Measurements from ENCODE around the gene ARSD. TPM values are rescaled to one million over a fixed set of nuclear protein-coding genes. Genes with fewer than 3 reads are reported as not detected.
"Not testable (repeated sequence)": the region's sequence is repeated elsewhere in the genome, so short reads cannot be mapped to it uniquely, and the experiment has no call there.

Gene ARSD
- total and polyA plus RNA-seq, 2 of the 13 experiments (the other 11 are each of a cell fraction or from before 2014, with no cell fraction given) = 4.8 to 6.8 TPM

- intact Hi-C loops (cut with micrococcal nuclease; ENCODE audit: unreplicated experiment) (no loop called here), in situ Hi-C loops (cut with HindIII; ENCODE audit: extremely low pct_ligation_motif_present, low pct_unique_long_range_greater_than_20kb) (no loop called here)
- 93% methylated on average over 3 of the region's 5 CpGs for WGBS (ENCODE audit: low lambda C conversion rate)
- ATAC-seq (no peak), FAIRE-seq (no peak), DNase-seq (ENCODE audit: low spot score) (no peak)
- ChIA-PET CTCF (ENCODE audit: low intra/inter-chr PET ratio, low total read pairs) (no interaction called here), POLR2A (no interaction called here)
- BruUV-seq (replicated peaks) = no TSS peak
- H3K27me3 ChIP-seq (ENCODE audit: control insufficient read depth in 1 of 2, insufficient read depth in 2 of 2, low read length in 2 of 2) = no peaks in the 10 kb centered on the region
- no peaks in the 10 kb centered on the region for H3K36me3 ChIP-seq (replicated peaks in 1 of 2; ENCODE audit: control insufficient read depth in 1 of 2, insufficient read depth in 2 of 2, low read length in 2 of 2)
- no peak overlapping the region for H3K9ac ChIP-seq (ENCODE audit: insufficient read depth, low read depth, low read length)
- no peak overlapping the region for H3K27ac ChIP-seq (ENCODE audit: extremely low read length, insufficient read depth, low read length)
- no peaks in the 10 kb centered on the region for H3K9me3 ChIP-seq (ENCODE audit: low read length)
- H3K4me1 ChIP-seq (ENCODE audit: insufficient read depth, low read length) = peaks cover 17% of the 10 kb centered on the region
- TF ChIP-seq ZBTB44 (CRISPR knock-in tag; IDR thresholded peaks at IDR 0.05) = no peak
- TF ChIP-seq MIER2 (CRISPR knock-in tag; IDR thresholded peaks at IDR 0.05) = no peak
- TF ChIP-seq, protein P1, sequence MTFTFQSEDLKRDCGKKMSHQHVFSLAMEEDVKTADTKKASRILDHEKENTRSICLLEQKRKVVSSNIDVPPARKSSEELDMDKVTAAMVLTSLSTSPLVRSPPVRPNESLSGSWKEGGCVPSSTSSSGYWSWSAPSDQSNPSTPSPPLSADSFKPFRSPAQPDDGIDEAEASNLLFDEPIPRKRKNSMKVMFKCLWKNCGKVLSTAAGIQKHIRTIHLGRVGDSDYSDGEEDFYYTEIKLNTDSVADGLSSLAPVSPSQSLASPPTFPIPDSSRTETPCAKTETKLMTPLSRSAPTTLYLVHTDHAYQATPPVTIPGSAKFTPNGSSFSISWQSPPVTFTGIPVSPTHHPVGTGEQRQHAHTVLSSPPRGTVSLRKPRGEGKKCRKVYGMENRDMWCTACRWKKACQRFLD (CRISPR knock-in tag; IDR thresholded peaks at IDR 0.05; ENCODE audit: borderline replicate concordance) = no peak
- TF ChIP-seq ZNF329 (CRISPR knock-in tag; IDR thresholded peaks at IDR 0.05; ENCODE audit: low read depth) = no peak
- TF ChIP-seq, protein P2, sequence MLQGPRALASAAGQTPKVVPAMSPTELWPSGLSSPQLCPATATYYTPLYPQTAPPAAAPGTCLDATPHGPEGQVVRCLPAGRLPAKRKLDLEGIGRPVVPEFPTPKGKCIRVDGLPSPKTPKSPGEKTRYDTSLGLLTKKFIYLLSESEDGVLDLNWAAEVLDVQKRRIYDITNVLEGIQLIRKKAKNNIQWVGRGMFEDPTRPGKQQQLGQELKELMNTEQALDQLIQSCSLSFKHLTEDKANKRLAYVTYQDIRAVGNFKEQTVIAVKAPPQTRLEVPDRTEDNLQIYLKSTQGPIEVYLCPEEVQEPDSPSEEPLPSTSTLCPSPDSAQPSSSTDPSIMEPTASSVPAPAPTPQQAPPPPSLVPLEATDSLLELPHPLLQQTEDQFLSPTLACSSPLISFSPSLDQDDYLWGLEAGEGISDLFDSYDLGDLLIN (CRISPR knock-in tag; IDR thresholded peaks at IDR 0.05; ENCODE audit: borderline replicate concordance) = no peak
- TF ChIP-seq ZNF619 (CRISPR knock-in tag; IDR thresholded peaks at IDR 0.05) = no peak
- no peak for TF ChIP-seq ZNF232 (CRISPR knock-in tag; IDR thresholded peaks at IDR 0.05; ENCODE audit: borderline replicate concordance)
- TF ChIP-seq, protein P3, sequence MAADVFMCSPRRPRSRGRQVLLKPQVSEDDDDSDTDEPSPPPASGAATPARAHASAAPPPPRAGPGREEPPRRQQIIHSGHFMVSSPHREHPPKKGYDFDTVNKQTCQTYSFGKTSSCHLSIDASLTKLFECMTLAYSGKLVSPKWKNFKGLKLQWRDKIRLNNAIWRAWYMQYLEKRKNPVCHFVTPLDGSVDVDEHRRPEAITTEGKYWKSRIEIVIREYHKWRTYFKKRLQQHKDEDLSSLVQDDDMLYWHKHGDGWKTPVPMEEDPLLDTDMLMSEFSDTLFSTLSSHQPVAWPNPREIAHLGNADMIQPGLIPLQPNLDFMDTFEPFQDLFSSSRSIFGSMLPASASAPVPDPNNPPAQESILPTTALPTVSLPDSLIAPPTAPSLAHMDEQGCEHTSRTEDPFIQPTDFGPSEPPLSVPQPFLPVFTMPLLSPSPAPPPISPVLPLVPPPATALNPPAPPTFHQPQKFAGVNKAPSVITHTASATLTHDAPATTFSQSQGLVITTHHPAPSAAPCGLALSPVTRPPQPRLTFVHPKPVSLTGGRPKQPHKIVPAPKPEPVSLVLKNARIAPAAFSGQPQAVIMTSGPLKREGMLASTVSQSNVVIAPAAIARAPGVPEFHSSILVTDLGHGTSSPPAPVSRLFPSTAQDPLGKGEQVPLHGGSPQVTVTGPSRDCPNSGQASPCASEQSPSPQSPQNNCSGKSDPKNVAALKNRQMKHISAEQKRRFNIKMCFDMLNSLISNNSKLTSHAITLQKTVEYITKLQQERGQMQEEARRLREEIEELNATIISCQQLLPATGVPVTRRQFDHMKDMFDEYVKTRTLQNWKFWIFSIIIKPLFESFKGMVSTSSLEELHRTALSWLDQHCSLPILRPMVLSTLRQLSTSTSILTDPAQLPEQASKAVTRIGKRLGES (CRISPR knock-in tag; IDR thresholded peaks at IDR 0.05; ENCODE audit: borderline replicate concordance) = no peak
- TF ChIP-seq ZNF670 (CRISPR knock-in tag; IDR thresholded peaks at IDR 0.05; ENCODE audit: borderline replicate concordance) = no peak
- no peaks in the 10 kb centered on the region for H4K20me1 ChIP-seq (ENCODE audit: insufficient read depth, low read length)
- no peak overlapping the region for H3K4me3 ChIP-seq (replicated peaks in 1 of 3; ENCODE audit: insufficient read depth in 1 of 3, low read depth in 2 of 3, low read length in 3 of 3)
- no peaks in the 10 kb centered on the region for H3K79me2 ChIP-seq (ENCODE audit: insufficient read depth, low read length)
- no peak overlapping the region for H3K4me2 ChIP-seq (ENCODE audit: low read depth, low read length)
- H2AFZ ChIP-seq (ENCODE audit: low read length) = no peak overlapping the region
Observed at GRCh38 chrX:2892816-2893215, 36.3 kb downstream of the ARSD start.

DNA sequence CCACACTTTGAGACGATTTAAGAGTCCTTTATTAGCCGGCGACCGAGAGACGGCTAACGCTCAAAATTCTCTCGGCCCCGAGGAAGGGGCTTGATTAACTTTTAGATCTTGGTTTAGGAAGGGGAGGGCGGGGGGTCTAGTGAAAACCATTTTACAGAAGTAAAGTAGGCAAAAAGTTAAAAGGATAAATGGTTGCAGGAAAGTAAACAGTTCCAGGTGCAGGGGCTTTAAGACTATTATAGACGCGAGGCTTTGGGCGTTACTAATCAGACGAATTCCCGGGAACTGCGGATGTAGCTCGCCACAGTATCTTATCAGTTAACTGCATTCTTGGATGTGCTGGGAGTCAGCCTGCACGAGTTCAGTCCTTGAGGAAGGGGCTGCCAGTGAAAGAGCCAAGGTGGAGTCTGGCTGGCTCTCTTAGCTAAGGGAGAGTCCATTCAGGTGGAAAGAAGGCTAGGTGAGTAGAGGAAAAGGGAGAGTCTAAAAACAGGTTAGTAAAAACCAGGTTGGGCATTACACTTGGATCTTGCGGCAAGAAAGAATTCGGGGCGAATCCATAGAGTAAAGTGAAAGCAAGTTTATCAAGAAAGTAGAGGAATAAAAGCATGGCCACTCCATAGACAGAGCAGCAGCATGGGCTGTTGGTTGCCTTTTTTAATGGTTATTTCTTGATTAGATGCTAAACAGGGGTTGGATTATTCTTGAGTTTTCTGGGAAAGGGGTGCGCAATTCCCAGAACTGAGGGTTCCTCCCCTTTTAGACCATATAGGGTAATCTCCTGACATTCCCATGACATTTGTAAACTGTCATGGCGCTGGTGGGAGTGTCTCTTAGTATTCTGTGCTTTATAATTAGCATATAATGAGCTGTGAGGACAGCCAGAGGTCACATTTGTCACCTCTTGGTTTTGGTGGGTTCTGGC, 38.3 kb downstream of the ARSD start:
- H3K27ac ChIP-seq (ENCODE audit: extremely low read length, insufficient read depth, low read length); BruUV-seq (replicated peaks); H3K36me3 ChIP-seq (replicated peaks in 1 of 2; ENCODE audit: control insufficient read depth in 1 of 2, insufficient read depth in 2 of 2, low read length in 2 of 2); H2AFZ ChIP-seq (ENCODE audit: low read length); H3K79me2 ChIP-seq (ENCODE audit: insufficient read depth, low read length); intact Hi-C loops (cut with micrococcal nuclease; ENCODE audit: unreplicated experiment); FAIRE-seq; H3K27me3 ChIP-seq (ENCODE audit: control insufficient read depth in 1 of 2, insufficient read depth in 2 of 2, low read length in 2 of 2); DNase-seq (ENCODE audit: low spot score); in situ Hi-C loops (cut with HindIII; ENCODE audit: extremely low pct_ligation_motif_present, low pct_unique_long_range_greater_than_20kb); H3K9me3 ChIP-seq (ENCODE audit: low read length); H3K4me2 ChIP-seq (ENCODE audit: low read depth, low read length); H3K4me3 ChIP-seq (replicated peaks in 1 of 3; ENCODE audit: insufficient read depth in 1 of 3, low read depth in 2 of 3, low read length in 3 of 3); ATAC-seq; H3K4me1 ChIP-seq (ENCODE audit: insufficient read depth, low read length); H3K9ac ChIP-seq (ENCODE audit: insufficient read depth, low read depth, low read length); CTCF ChIA-PET (ENCODE audit: low intra/inter-chr PET ratio, low total read pairs); POLR2A ChIA-PET; H4K20me1 ChIP-seq (ENCODE audit: insufficient read depth, low read length): not testable (repeated sequence)
- WGBS (ENCODE audit: low lambda C conversion rate) = 96% methylated on average over 12 of the region's 22 CpGs
